GM18517 (cell line): Measurements from ENCODE around the gene CAPN3.

Experiments
- ATAC-seq: cut with Tn5 transposase; IDR thresholded peaks from one replicate; pipeline ENCODE4 v1.9.1; 2021; ENCODE audit warnings: mild to moderate bottlenecking, moderate library complexity; ENCODE audit not compliant: unreplicated experiment

The CAPN3 gene

DNA sequence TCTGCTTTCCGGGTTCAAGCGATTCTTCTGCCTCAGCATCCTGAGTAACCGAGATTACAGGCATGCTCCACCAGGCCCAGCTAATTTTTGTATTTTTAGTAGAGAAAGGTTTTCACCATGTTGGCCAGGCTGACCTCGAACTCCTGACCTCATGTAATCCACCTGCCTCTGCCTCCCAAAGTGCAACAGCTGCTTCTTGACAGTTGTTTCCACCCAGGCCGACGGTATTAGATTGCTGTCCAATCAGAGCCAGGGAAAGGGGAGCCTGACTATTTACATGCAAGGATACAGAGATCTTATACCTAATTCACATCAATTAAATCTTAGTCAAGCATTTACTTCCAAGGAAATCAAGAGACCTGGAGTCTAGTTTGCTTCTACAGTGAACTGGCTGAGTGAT is 4.0 kb upstream of the CAPN3 start:
- ATAC-seq: no peak

- ATAC-seq: no peak
These were observed 2.5 kb upstream of the CAPN3 start for GRCh38 chr15:42356851-42357250.

GRCh38 chr15:42358141-42358540 is 1.2 kb upstream of the CAPN3 start:
- ATAC-seq: no peak

GRCh38 chr15:42359985-42360384 is 684 bp downstream of the CAPN3 start:
- no peak for ATAC-seq

GRCh38 chr15:42360535-42361112 is 1.3 kb downstream of the CAPN3 start:
- no peak for ATAC-seq

GRCh38 chr15:42363487-42363886 is 4.2 kb downstream of the CAPN3 start:
- no peak for ATAC-seq

GRCh38 chr15:42363942-42364341 is 4.6 kb downstream of the CAPN3 start:
- no peak for ATAC-seq

DNA sequence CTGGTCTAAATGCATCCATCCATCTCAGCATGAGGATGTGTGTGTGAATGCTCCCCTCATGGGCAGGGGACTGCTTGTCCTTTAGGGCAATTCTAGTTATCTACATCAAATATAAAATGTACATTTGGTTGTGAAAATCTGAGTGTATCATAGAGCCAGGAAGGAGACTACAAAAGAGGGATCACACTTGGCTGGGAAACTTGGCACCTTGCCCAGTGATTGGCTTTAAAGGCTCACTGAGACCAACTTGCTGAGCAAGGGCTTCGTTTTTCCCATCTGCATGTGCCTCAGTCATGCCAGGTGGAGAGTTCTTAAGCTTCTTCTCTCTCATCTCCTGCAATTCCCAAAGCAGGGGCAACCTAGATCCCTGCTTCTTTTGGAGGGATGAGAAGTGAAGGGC is 5.2 kb downstream of the CAPN3 start:
- ATAC-seq: no peak

GRCh38 chr15:42365921-42366550 is 6.7 kb downstream of the CAPN3 start:
- ATAC-seq: no peak

GRCh38 chr15:42367041-42367440 is 7.7 kb downstream of the CAPN3 start:
- ATAC-seq: no peak

GRCh38 chr15:42368096-42368495 is 8.8 kb downstream of the CAPN3 start:
- ATAC-seq: no peak

DNA sequence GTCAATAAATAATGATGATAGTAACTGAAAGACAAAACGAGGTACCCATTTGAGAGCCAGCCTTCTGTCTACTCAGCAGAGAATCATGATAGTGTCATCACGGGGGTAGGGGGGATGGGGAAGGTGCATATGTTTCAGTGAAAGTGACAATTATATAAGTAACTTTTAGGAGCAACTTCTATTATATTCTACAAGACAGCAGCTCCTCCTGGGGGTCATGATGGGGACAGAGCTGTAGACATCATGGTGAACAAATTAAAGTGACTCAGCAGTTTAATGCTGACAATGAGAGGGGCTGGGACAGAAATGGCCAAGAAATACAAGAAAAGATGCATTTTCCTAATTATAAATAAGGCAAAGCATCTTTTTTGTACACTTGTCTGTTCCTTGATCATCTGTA is 11.8 kb downstream of the CAPN3 start:
- ATAC-seq: no peak

DNA sequence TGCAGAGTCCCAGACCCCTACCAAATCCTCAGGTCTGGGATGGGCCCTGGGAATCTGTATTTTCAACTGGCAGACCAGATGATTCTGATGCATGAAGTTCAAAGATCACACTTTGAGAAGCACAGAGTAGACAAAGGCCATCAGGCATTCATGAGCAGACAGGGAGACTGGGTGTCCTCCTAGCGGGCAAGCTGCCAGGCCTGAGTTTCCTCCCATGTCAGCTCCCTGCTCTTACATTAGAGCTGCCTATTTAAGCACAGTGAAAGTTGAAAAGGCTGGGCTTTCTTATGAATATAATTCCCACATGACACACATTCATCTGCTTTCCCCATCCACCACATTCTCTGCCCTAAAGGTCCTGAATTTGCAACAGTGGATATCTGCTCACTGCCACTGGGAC is 14.0 kb downstream of the CAPN3 start:
- ATAC-seq: no peak

- no peak for ATAC-seq
These were observed 14.6 kb downstream of the CAPN3 start for GRCh38 chr15:42373936-42374335.

DNA sequence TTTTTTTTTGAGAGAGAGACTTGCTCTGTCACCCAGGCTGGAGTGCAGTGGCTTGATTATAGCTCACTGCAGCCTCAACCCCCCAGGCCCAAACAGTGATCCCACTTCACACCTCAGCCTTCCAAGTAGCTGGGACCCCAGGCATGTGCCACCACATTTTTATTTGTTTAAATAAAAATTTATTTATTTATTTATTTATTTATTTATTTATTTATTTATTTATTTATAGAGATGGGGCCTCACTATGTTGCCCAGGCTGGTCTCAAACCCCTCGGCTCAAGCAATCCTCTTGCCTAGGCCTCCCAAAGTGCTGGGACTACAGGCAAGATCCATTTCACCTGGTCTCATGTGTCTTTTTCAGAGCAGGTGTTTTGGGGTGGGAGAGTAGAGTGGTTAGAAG is 15.5 kb downstream of the CAPN3 start:
- no peak for ATAC-seq

- ATAC-seq: no peak
These were observed 16.0 kb downstream of the CAPN3 start for GRCh38 chr15:42375252-42375651.

DNA sequence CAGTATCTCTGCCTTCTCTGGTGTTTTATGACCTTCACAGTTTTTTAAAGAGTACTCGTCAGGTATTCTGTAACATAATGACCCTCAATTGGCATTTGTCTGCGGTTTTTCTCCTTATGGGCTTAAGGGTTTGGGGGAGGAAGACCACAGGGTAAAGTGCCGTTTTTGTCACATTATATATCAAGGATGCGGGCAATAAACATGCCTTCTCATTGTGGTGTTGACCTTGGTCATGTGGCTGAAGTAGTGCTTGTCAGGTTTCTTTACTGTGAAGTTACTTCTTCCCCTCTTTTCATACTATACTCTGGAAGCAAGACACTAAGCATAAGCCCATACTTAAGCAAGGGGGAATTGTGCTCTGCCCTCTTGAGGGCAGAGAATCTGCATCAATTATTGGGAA is 16.6 kb downstream of the CAPN3 start:
- no peak for ATAC-seq

DNA sequence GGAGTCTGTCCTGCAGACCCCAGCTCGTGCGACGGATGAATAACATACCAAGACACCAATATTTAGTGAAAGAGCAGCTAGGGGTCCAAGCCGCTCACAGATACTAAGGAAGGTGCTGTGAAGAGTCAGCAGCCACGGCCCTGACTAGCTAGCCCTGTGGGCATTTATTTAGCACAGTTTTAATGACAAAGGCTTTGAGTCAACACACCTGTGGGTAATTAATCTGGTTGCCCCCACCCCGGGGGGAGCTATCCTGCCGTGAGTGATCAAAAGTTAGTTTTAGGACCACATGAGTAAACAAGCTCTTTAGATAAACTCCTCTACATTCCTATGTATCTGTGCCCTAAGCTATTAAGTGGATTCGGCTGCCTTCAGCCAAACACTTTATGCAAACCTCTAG is 18.7 kb downstream of the CAPN3 start:
- no peak for ATAC-seq

- no peak for ATAC-seq
These were observed 25.3 kb downstream of the CAPN3 start for GRCh38 chr15:42384597-42384996.

DNA sequence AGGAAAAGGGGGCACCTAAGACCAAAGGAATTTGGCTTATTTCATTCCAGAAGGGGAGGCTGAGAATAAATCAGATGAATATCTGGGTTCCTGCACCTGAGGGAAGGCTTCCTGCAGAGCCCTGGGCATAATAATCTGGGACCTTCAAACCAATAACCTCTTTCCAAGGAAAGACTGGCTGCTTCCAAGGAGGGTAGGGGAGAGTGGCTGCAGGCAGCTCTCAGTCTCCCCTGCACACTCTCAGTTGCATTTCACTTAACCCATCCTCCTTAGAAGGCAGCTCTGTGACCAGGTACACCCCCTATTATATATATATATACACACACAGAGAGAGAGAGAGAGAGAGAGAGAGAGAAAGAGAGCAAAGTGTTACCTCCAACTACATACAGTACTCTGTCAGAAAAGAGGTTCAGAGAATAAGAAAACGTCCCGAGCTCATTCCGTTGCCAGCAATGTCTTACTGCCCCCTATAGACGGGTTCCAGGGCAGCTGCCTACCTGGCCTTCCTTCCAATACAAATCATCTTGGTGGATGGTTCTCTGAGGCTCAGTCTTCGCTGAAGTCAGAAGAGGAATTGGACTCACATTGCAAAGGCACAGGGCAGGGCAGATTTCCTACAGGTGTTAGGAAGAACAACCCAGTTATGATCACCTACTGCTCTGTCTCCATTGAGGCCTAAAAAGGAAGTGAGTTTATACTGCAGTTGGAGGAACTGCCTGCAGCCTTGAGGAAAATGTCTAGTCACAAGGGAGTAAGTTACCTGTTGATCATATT is 26.1 kb downstream of the CAPN3 start:
- ATAC-seq: no peak

DNA sequence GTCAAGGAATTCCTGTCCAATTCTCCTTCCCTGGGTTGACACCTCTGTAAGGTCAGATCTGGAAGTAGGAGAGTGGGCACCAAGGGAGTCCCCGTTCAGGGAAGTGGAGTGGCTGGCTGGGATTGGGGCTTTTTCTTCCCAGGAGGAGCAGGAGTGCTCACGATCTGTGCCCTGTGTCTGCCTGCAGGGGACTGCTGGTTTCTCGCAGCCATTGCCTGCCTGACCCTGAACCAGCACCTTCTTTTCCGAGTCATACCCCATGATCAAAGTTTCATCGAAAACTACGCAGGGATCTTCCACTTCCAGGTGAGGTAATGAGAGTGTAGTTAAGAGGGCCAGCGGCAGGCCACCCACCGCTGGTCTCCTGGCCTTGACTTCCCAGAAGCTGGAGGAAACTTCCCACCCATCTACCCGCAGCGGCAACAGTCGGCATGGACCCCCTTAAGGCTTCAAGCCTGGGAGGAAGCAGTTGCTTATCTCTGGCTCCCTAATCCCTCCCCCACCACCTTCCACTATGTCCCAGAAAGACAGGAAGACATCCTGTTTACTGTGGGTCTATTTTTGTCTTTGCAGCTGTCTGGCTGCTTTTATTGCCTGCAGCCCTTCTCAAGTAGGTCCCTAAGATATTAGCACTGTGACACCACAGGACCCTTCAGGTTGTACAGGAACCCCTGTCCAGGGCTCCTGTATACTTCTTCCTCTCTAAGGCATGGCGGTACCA is 26.8 kb downstream of the CAPN3 start:
- no peak for ATAC-seq

GRCh38 chr15:42387603-42388002 is 28.3 kb downstream of the CAPN3 start:
- no peak for ATAC-seq
